HEK293 (cell line): Measurements from ENCODE around the gene RACGAP1.

ENCODE experiments used
- CTCF ChIP-seq: fragments of 450-650 bp; formaldehyde crosslinking; IDR thresholded peaks from 2 replicates; pipeline ENCODE4 v1.5.1; 2016; ENCODE audit warnings: missing biosample characterization, missing genetic modification characterization
- REST ChIP-seq: fragments of 450-650 bp; formaldehyde crosslinking; IDR thresholded peaks from 2 replicates; pipeline ENCODE4 v1.5.1; 2016; ENCODE audit warnings: missing biosample characterization, missing genetic modification characterization
- ZBTB10 ChIP-seq: fragments of 450-650 bp; formaldehyde crosslinking; IDR thresholded peaks from 2 replicates; pipeline ENCODE4 v1.5.1; 2016; ENCODE audit warnings: missing biosample characterization, missing genetic modification characterization
- ZEB2 ChIP-seq: fragments of 450-650 bp; formaldehyde crosslinking; IDR thresholded peaks from 2 replicates; pipeline ENCODE4 v1.5.1; 2016; ENCODE audit warnings: missing biosample characterization, missing genetic modification characterization

GRCh38 chr12:50066402-50066801 lies 41.1 kb upstream of the RACGAP1 start:
- TF ChIP-seq ZBTB10 = no peak
- TF ChIP-seq ZEB2 (tag by site-specific recombination) = no peak
- no peak for TF ChIP-seq CTCF (tag by site-specific recombination)
- no peak for TF ChIP-seq REST (tag by site-specific recombination)
